Astrocyte of the cerebellum (primary cell): Measurements from ENCODE around the gene CD300LG.

Experiments used
- DNase-seq: peaks from one replicate; pipeline ENCODE4 v3.0.0-alpha.2; 2011; ENCODE audit warnings: low read depth
- H3K4me3 ChIP-seq: 2 replicates; pipeline ENCODE4 v1.5.1; 2011; ENCODE audit warnings: mild to moderate bottlenecking, low read depth, low read length, moderate library complexity
- CTCF ChIP-seq: IDR thresholded peaks from 2 replicates; pipeline ENCODE4 v1.5.1; 2012; ENCODE audit warnings: low read length, low read depth, moderate library complexity, mild to moderate bottlenecking; ENCODE audit errors: missing control alignments
- in situ Hi-C: cut with HindIII; loops from 2 replicates; pipeline ENCODE4 v1.10.0; 2017; ENCODE audit warnings: low sequenced_read_pairs

Gene CD300LG

GRCh38 chr17:43808076-43808475 is 38.9 kb upstream of the CD300LG start:
- H3K4me3 ChIP-seq: no peak overlapping the region
- no peak for TF ChIP-seq CTCF
- in situ Hi-C loops: no loop called here
- DNase-seq: no peak

- no peak overlapping the region for H3K4me3 ChIP-seq
- in situ Hi-C loops: no loop called here
- no peak for DNase-seq
- no peak for TF ChIP-seq CTCF
Measured at GRCh38 chr17:43809121-43809520, 37.9 kb upstream of the CD300LG start.

GRCh38 chr17:43810226-43810715 is 36.7 kb upstream of the CD300LG start:
- in situ Hi-C loops: no loop called here
- DNase-seq: no peak
- no peak for TF ChIP-seq CTCF
- no peak overlapping the region for H3K4me3 ChIP-seq

GRCh38 chr17:43810823-43811222 is 36.2 kb upstream of the CD300LG start:
- no peak for DNase-seq
- in situ Hi-C loops: no loop called here
- H3K4me3 ChIP-seq: no peak overlapping the region
- TF ChIP-seq CTCF: no peak

- in situ Hi-C loops: no loop called here
Measured at GRCh38 chr17:43812396-43813265, 34.3 kb upstream of the CD300LG start.

GRCh38 chr17:43813386-43813785 is 33.6 kb upstream of the CD300LG start:
- no peak for TF ChIP-seq CTCF

More at GRCh38 chr17:43812396-43813265, 34.3 kb upstream of the CD300LG start:
- no peak for TF ChIP-seq CTCF
- no peak for DNase-seq
- H3K4me3 ChIP-seq: no peak overlapping the region

More at GRCh38 chr17:43813386-43813785, 33.6 kb upstream of the CD300LG start:
- no peak overlapping the region for H3K4me3 ChIP-seq
- DNase-seq: no peak
- in situ Hi-C loops: no loop called here
